Left ventricle myocardium inferior (tissue), 1 donor: ENCODE results near the gene CRYZ. TPM values are rescaled to one million over a fixed set of nuclear protein-coding genes. Genes with fewer than 3 reads are reported as not detected.

Source experiments
- DNase-seq: peaks from one replicate; pipeline ENCODE4 v3.0.0-alpha.2; 2020
- H3K27ac ChIP-seq: fragments of 200-600 bp; replicated peaks from 2 replicates; pipeline ENCODE4 v1.8.0; 2021
- H3K27me3 ChIP-seq: fragments of 200-600 bp; 2 replicates; pipeline ENCODE4 v1.8.0; 2021; ENCODE audit warnings: low read depth
- H3K36me3 ChIP-seq: fragments of 200-600 bp; 2 replicates; pipeline ENCODE4 v1.8.0; 2021
- H3K4me1 ChIP-seq: fragments of 200-600 bp; 2 replicates; pipeline ENCODE4 v1.8.0; 2021
- H3K4me3 ChIP-seq: fragments of 200-600 bp; 2 replicates; pipeline ENCODE4 v1.8.0; 2021; ENCODE audit warnings: mild to moderate bottlenecking, moderate library complexity
- H3K9me3 ChIP-seq: fragments of 200-600 bp; replicated peaks from 2 replicates; pipeline ENCODE4 v1.8.0; 2021
- intact Hi-C: fragments of 100-400 bp; cut with micrococcal nuclease; formaldehyde crosslinking; loops from one replicate; pipeline ENCODE4 v1.11.0; 2022
- total RNA-seq: library from RNA; stranded (reverse); fragmentation: NEBNext Ultra II Directional; extraction: Animal tissue kit (Norgen Biotek cat#: 25700); gene quantifications from one replicate; pipeline ENCODE4 v1.2.1, GENCODE V29; 2021
- TF ChIP-seq, protein P1 (sequence below): fragments of 200-600 bp; IDR thresholded peaks from 2 replicates; pipeline ENCODE4 v1.8.0; 2021; ENCODE audit warnings: antibody characterized with exemption, mild to moderate bottlenecking, borderline replicate concordance
- donor health status: DM: no; HTN: yes; CAD: no; lungs with severe emphysema.

The CRYZ gene
- total RNA-seq, 1 donor from 2014 or later: 35.3 TPM

DNA sequence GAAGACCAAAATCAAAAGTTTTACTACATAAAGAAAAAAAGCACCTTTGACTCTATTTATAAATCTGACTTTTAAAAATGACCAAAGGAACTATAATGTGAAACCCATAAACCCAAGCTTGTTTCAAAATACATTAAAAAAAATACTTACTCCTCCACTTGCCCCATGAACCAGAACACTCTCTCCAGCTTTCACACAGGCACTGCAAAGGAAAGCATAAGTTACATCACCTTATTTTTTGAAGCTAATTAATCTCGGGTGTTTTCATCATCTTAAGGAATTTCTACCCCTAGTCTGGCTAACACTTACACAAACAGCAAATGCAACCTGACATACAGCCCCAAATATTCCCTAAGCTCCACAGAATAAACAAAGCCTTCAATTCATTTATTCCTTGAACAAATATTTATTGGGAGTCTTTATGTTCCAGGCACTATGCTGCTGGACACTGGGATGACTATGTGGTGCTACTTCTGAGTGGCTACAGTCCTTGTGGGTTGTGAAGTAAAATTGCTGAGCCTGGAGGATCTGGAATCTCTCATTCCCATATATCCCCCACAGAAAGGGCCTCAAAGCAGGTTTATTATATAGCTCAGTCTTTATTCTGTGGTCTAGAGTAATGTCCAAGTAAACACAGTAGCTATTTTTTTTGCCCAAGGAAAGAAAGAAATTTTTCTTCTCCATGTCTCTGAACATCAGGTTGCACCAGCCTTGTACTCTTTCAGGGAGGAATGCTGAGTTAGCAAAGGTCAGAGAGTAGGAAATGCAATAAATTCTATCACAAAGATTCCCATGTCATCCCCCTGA is 18.2 kb downstream of the CRYZ start:
- Histone ChIP-seq H3K9me3 (no peaks in the 10 kb centered on the region), H3K4me3 (no peak overlapping the region), H3K36me3 (peaks cover 77% of the 10 kb centered on the region), H3K27ac (no peak overlapping the region), H3K27me3 (no peaks in the 10 kb centered on the region), H3K4me1 (peaks cover 12% of the 10 kb centered on the region)
- no peak for DNase-seq
- TF ChIP-seq, protein P1, sequence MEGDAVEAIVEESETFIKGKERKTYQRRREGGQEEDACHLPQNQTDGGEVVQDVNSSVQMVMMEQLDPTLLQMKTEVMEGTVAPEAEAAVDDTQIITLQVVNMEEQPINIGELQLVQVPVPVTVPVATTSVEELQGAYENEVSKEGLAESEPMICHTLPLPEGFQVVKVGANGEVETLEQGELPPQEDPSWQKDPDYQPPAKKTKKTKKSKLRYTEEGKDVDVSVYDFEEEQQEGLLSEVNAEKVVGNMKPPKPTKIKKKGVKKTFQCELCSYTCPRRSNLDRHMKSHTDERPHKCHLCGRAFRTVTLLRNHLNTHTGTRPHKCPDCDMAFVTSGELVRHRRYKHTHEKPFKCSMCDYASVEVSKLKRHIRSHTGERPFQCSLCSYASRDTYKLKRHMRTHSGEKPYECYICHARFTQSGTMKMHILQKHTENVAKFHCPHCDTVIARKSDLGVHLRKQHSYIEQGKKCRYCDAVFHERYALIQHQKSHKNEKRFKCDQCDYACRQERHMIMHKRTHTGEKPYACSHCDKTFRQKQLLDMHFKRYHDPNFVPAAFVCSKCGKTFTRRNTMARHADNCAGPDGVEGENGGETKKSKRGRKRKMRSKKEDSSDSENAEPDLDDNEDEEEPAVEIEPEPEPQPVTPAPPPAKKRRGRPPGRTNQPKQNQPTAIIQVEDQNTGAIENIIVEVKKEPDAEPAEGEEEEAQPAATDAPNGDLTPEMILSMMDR: no peak
- intact Hi-C loops: no loop called here

DNA sequence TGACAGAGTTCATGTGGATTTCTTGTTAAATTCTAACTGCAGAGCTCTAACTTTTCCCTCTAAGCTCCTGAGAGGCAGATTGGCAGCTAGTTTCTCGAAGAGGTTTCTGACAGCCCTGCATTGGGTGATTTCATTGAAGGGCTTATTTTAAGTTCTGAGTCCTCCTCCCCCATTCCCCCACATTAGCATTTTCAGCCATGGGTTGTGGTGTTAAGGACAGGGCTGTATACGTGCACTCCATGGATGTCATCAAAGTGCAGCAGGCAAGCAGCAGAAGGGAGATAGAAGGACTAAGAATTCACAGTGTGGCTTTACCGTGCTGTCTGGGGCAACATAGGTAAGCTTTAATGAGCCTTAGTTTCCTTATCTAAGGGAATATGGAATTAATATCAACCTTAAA is 19.0 kb downstream of the CRYZ start:
- H3K4me3 ChIP-seq: no peak overlapping the region
- peaks cover 77% of the 10 kb centered on the region for H3K36me3 ChIP-seq
- no peak overlapping the region for H3K27ac ChIP-seq
- TF ChIP-seq, protein P1: no peak
- H3K4me1 ChIP-seq: peaks cover 12% of the 10 kb centered on the region
- no peaks in the 10 kb centered on the region for H3K9me3 ChIP-seq
- H3K27me3 ChIP-seq: no peaks in the 10 kb centered on the region
- intact Hi-C loops: no loop called here
- DNase-seq: no peak

DNA sequence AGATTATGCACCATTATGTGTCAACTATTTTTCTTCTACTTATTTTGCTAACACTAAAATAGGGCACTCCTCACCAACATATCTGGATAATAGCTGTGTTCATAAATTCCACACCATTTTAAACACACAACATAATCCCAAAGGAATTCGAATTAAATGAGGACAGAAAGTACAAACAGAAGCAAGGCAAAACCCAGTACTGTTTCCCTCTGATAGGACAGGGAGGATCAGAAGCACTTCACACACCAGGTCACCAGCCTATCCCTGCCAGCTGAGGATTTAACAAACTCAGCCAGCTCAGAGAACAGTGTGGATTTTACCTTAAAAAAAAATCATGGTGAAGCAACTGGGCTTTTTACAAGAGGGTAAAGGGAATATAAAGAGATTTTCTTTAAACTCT is 20.0 kb downstream of the CRYZ start:
- intact Hi-C loops: no loop called here
- Histone ChIP-seq H3K9me3 (no peaks in the 10 kb centered on the region), H3K4me1 (peaks cover 12% of the 10 kb centered on the region), H3K36me3 (peaks cover 77% of the 10 kb centered on the region), H3K4me3 (no peak overlapping the region), H3K27me3 (no peaks in the 10 kb centered on the region), H3K27ac (no peak overlapping the region)
- TF ChIP-seq, protein P1: no peak
- no peak for DNase-seq

DNA sequence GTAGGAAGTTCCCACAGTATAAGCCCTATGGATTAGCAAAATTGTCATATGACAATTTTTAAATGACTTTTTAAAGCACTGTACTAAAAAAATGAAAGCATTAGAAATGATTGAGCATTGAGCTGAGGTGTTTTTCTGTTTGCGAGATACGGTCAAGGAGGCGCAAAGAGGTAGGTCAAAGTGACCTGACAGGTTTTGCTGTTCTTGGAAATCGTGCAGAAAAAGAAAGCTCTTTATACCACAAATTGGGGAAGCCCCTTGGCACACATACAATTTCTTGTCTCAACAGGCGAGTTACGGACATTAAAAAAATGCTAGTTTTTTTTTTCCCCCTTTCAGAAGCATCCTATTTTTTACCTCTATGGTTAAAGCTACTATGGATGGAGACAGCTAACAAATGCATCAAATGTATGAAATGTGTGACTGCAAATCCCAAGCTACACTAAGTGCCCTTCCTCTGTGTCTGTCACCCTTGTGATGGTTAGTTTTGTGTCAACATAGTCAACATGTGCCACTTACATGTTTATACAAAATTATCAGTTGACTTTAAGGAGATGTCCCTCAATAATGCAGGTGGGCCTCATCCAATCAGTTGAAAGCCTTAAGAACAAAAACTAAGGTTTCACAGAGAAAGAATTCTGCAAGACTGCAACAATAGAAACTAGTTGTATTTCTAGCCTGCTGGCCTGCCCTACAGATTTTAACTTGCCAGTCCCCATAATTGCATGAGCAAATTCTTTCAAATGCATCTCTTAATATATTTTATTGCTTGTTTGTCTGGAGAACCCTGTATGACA is 29.3 kb downstream of the CRYZ start:
- DNase-seq: no peak
- Histone ChIP-seq H3K27me3 (no peaks in the 10 kb centered on the region), H3K9me3 (no peaks in the 10 kb centered on the region), H3K4me3 (no peak overlapping the region), H3K27ac (no peak overlapping the region), H3K36me3 (peaks cover 61% of the 10 kb centered on the region), H3K4me1 (no peaks in the 10 kb centered on the region)
- intact Hi-C loops: no loop called here
- TF ChIP-seq, protein P1: no peak

DNA sequence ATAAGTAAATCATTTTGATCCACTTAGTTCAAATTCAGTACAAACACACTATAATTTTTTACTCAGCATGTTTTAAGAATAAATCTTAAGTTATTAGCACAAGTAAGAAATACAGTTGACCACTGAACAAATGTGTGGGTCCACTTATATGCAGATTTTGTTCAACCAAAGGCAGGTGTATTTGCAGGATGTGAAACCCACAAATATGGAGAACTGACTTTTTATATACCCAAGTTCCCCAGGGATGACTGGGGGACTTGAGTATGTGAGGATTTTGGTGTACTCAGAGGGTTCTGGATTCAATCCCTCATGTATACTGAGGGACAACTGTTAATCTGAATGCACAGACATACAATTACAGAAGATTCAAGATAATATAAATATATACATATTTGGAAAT is 33.5 kb downstream of the CRYZ start:
- no peak for DNase-seq
- TF ChIP-seq, protein P1: no peak
- H3K4me1 ChIP-seq: peaks cover 5% of the 10 kb centered on the region
- no peak overlapping the region for H3K4me3 ChIP-seq
- H3K27me3 ChIP-seq: no peaks in the 10 kb centered on the region
- intact Hi-C loops: no loop called here
- H3K9me3 ChIP-seq: no peaks in the 10 kb centered on the region
- H3K36me3 ChIP-seq: peaks cover 23% of the 10 kb centered on the region
- no peak overlapping the region for H3K27ac ChIP-seq
